Activated CD4-positive, alpha-beta T cell treated with anti-CD3 and anti-CD28 coated beads, Interleukin-2, amount 10 ng/mL, durations not matched to agents 24 days and 14 days (primary cell): Measurements from ENCODE around the gene GCDH. TPM values are rescaled to one million over a fixed set of nuclear protein-coding genes. Genes with fewer than 3 reads are reported as not detected.

ENCODE experiments used
- DNase-seq: peaks from one replicate; pipeline ENCODE4 v3.0.0; 2022
- H3K27ac Mint-ChIP-seq: one replicate; pipeline ENCODE4 v1.8.0; 2022; ENCODE audit warnings: mild to moderate bottlenecking, mixed read lengths
- H3K27me3 Mint-ChIP-seq: one replicate; pipeline ENCODE4 v1.8.0; 2022; ENCODE audit warnings: mixed read lengths
- H3K36me3 Mint-ChIP-seq: one replicate; pipeline ENCODE4 v1.8.0; 2022; ENCODE audit warnings: low read depth, mild to moderate bottlenecking, mixed read lengths
- H3K4me1 Mint-ChIP-seq: one replicate; pipeline ENCODE4 v1.8.0; 2021; ENCODE audit warnings: mixed read lengths
- H3K4me3 Mint-ChIP-seq: one replicate; pipeline ENCODE4 v1.8.0; 2022; ENCODE audit warnings: mild to moderate bottlenecking, moderate library complexity, mixed read lengths
- H3K9me3 Mint-ChIP-seq: one replicate; pipeline ENCODE4 v1.8.0; 2021; ENCODE audit warnings: mixed read lengths
- intact Hi-C: fragments of 100-400 bp; cut with micrococcal nuclease; formaldehyde crosslinking; loops from one replicate; pipeline ENCODE4 v1.15.1; 2023
- total RNA-seq: library from RNA; stranded (reverse); gene quantifications from 2 replicates; pipeline ENCODE4 v1.2.3, GENCODE V29; 2022

The GCDH gene
- total RNA-seq, 1 donor from 2014 or later: 66.9 TPM

DNA sequence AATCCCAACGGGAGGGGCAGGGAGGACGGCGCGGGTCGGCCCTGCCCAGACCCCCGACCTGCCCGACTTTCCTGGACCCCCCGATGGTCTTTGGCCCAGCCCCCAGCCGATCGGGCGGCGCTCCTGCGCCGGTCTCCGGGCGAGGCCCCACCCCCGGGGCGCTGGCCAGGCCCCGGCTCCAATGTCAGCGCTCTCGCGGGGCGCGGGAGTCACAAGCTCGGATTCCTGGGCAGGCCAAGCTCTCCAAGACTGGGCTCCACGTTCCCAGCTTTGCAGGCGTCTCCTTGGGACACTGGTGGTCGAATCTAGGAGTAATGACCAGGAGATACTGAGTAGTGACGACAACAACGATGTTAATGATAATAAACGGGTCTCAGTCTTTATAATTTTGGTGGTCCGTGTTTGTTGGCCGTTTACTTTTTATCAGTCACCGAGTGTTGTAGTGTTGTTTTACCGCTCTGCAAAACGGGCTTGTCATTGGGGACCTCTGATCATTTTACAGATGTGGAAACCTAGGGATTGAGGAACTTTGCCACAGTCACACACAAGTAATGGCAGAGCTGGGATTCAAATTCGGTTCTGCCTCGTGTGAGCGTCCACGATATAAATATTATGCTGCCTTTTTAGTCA is 55.2 kb downstream of the GCDH start:
- intact Hi-C loops: no loop called here
- H3K27me3 Mint-ChIP-seq: peaks cover 2% of the 10 kb centered on the region
- peaks cover 85% of the 10 kb centered on the region for H3K36me3 Mint-ChIP-seq

DNA sequence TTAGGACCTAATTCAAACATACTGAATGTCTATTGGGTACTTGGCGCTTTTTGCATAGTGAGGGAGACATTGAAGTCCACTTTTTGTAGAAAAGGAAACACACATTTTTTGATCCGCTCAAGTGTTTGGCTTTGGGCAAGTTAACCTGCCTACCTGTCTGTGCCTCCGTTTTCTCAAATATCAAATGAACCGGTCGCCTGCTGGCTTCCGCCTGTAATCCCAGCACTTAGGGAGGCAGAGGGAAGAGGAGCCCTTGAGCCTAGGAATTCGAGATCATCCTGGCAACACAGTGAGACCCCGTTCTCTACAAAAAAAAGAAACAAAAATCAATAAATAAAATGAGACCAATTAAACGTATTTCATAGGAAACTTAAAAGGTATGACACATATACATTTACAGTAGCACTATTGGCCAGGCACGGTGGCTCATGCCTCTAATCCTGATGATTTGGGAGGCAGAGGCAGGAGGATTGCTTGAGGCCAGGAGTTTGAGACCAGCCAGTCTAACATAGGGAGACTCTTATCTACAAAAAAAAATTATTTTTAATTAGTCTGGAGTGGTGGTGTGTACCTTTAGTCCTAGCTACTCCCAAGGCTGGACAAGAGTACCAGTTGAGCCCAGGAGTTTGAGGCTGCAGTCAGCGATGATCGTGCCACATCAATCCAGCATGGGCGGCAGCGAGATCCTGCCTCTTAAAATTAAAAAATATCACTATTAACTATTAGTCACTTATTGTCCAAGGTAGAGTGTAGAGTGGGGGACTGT is 56.0 kb downstream of the GCDH start:
- peaks cover 83% of the 10 kb centered on the region for H3K36me3 Mint-ChIP-seq
- no peaks in the 10 kb centered on the region for H3K9me3 Mint-ChIP-seq
- DNase-seq: peak; percentile 59
- peaks cover 37% of the 10 kb centered on the region for H3K4me1 Mint-ChIP-seq
- H3K27me3 Mint-ChIP-seq: peaks cover 2% of the 10 kb centered on the region
- peak overlapping the region; percentile 95 for H3K4me3 Mint-ChIP-seq
- intact Hi-C loops: no loop called here
- peak overlapping the region; percentile 89 for H3K27ac Mint-ChIP-seq

More for the DNA sequence above, 55.2 kb downstream of the GCDH start:
- Mint-ChIP-seq H3K4me3 (peak overlapping the region; percentile 95), H3K9me3 (no peaks in the 10 kb centered on the region), H3K27ac (peak overlapping the region; percentile 89), H3K4me1 (peaks cover 36% of the 10 kb centered on the region)
- DNase-seq: peak; percentile 87

DNA sequence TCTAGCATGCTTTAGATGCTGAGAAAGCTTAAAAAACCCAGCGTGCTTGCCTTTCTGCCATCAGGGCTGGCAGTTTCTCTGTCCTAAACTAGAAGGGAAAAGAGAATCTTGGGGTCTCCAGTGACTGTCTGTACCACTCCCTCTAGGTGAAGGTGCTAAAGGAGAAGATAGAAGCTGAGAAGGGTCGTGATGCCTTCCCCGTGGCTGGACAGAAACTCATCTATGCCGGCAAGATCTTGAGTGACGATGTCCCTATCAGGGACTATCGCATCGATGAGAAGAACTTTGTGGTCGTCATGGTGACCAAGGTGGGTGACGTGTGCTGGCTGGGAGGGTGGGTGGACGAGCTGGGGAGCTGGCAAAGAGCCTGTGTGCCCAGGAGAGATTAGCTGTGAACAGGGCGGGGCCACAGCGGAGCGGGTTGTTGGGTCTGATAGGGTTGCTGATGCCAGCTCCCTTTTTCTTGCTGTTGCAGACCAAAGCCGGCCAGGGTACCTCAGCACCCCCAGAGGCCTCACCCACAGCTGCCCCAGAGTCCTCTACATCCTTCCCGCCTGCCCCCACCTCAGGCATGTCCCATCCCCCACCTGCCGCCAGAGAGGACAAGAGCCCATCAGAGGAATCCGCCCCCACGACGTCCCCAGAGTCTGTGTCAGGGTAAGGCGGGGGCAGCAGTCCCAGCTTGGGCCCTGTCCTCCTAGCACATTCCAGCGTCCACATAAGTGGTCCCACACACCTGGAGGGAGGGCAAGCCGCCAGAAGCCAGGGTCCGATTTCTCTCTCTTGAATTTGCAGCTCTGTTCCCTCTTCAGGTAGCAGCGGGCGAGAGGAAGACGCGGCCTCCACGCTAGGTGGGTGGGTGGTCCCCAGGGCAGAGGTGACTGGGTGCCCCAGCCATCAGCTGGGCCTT is 57.0 kb downstream of the GCDH start:
- Mint-ChIP-seq H3K27me3 (peaks cover 2% of the 10 kb centered on the region), H3K9me3 (no peaks in the 10 kb centered on the region), H3K4me3 (peak overlapping the region; percentile 48), H3K27ac (peak overlapping the region; percentile 70), H3K4me1 (peaks cover 33% of the 10 kb centered on the region), H3K36me3 (peaks cover 81% of the 10 kb centered on the region)
- intact Hi-C loops: no loop called here
- no peak for DNase-seq

DNA sequence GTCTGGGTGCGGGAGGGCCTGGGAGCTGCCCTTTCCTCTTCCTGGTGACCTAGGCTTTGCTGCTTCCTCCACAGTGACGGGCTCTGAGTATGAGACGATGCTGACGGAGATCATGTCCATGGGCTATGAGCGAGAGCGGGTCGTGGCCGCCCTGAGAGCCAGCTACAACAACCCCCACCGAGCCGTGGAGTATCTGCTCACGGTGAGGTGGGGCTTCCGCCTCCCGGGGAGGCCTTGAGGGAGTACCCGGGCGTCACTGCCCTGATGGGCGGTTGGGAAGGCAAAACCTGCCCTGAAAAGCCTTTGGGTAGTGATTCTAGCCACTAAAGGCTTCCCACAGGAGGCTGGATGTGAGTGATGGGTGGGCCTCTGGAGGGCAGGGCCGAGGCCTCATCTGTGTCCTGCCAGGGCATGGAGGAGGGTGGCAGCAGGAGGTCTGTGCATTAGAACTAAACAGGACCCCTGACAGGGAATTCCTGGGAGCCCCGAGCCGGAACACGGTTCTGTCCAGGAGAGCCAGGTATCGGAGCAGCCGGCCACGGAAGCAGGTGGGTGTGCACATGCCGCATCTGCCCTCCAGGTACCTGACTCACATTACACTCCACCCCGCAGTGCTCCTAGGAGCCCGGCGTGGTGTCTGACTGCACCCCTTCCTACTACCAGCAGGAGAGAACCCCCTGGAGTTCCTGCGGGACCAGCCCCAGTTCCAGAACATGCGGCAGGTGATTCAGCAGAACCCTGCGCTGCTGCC is 57.8 kb downstream of the GCDH start:
- Mint-ChIP-seq H3K27ac (no peak overlapping the region), H3K9me3 (no peaks in the 10 kb centered on the region), H3K27me3 (peaks cover 2% of the 10 kb centered on the region), H3K36me3 (peaks cover 78% of the 10 kb centered on the region), H3K4me3 (no peak overlapping the region), H3K4me1 (peaks cover 26% of the 10 kb centered on the region)
- intact Hi-C loops: no loop called here
- DNase-seq: peak; percentile 58

Other genes starting within 250 kb of the GCDH start
- 118 and 136 TPM in 2 replicates for gene MAN2B1, start 224.4 kb upstream of the GCDH start, total RNA-seq
- gene WDR83, start 224.4 kb upstream of the GCDH start, total RNA-seq: 21.7 and 27.1 TPM in 2 replicates
- 138 and 155 TPM in 2 replicates for gene DHPS, start 209.3 kb upstream of the GCDH start, total RNA-seq
- gene GNG14, start 203.2 kb upstream of the GCDH start, total RNA-seq: not detected in 2 replicates
- 12.4 and 12.9 TPM in 2 replicates for gene FBXW9, start 194.5 kb upstream of the GCDH start, total RNA-seq
- gene TNPO2, start 167.2 kb upstream of the GCDH start, total RNA-seq: 153 and 163 TPM in 2 replicates
- 216 and 218 TPM in 2 replicates for gene TRIR, start 156.5 kb upstream of the GCDH start, total RNA-seq
- 64.6 and 67.3 TPM in 2 replicates for gene GET3, start 153.7 kb upstream of the GCDH start, total RNA-seq
- not detected in 2 replicates for gene BEST2, start 139.4 kb upstream of the GCDH start, total RNA-seq
- gene HOOK2, start 115.6 kb upstream of the GCDH start, total RNA-seq: 17.8 and 18.3 TPM in 2 replicates
- gene JUNB, start 99.7 kb upstream of the GCDH start, total RNA-seq: 302 and 310 TPM in 2 replicates
- 277 and 294 TPM in 2 replicates for gene PRDX2, start 89.4 kb upstream of the GCDH start, total RNA-seq
- 26.8 and 32.7 TPM in 2 replicates for gene THSD8, start 89.1 kb upstream of the GCDH start, total RNA-seq
- 35.8 and 51.5 TPM in 2 replicates for gene RNASEH2A, start 84.6 kb upstream of the GCDH start, total RNA-seq
- not detected in 2 replicates for gene RTBDN, start 56.6 kb upstream of the GCDH start, total RNA-seq
- gene MAST1, start 52.6 kb upstream of the GCDH start, total RNA-seq: 1.6 and 2.4 TPM in 2 replicates
- 21.5 and 22.0 TPM in 2 replicates for gene DNASE2, start 9.7 kb upstream of the GCDH start, total RNA-seq
- gene KLF1, start 4.0 kb upstream of the GCDH start, total RNA-seq: 0.77 and 1.2 TPM in 2 replicates
- gene SYCE2, start 28.1 kb downstream of the GCDH start, total RNA-seq: 2.3 and 3.3 TPM in 2 replicates
- gene FARSA, start 42.6 kb downstream of the GCDH start, total RNA-seq: 202 and 208 TPM in 2 replicates
- 987 and 994 TPM in 2 replicates for gene CALR, start 47.4 kb downstream of the GCDH start, total RNA-seq
- 208 and 212 TPM in 2 replicates for gene RAD23A, start 54.7 kb downstream of the GCDH start, total RNA-seq
- gene GADD45GIP1, start 66.1 kb downstream of the GCDH start, total RNA-seq: 32.4 and 34.4 TPM in 2 replicates
- gene DAND5, start 78.4 kb downstream of the GCDH start, total RNA-seq: 0.12 TPM in 1 of 2 replicates, not detected in the other
- 8.3 and 10.4 TPM in 2 replicates for gene NFIX, start 104.3 kb downstream of the GCDH start, total RNA-seq
- 2.1 and 2.4 TPM in 2 replicates for gene LYL1, start 211.7 kb downstream of the GCDH start, total RNA-seq
- 153 and 155 TPM in 2 replicates for gene TRMT1, start 225.6 kb downstream of the GCDH start, total RNA-seq
- gene NACC1, start 227.1 kb downstream of the GCDH start, total RNA-seq: 118 and 121 TPM in 2 replicates